ENCODE measurements around the gene SRXN1.

Gene SRXN1

DNA sequence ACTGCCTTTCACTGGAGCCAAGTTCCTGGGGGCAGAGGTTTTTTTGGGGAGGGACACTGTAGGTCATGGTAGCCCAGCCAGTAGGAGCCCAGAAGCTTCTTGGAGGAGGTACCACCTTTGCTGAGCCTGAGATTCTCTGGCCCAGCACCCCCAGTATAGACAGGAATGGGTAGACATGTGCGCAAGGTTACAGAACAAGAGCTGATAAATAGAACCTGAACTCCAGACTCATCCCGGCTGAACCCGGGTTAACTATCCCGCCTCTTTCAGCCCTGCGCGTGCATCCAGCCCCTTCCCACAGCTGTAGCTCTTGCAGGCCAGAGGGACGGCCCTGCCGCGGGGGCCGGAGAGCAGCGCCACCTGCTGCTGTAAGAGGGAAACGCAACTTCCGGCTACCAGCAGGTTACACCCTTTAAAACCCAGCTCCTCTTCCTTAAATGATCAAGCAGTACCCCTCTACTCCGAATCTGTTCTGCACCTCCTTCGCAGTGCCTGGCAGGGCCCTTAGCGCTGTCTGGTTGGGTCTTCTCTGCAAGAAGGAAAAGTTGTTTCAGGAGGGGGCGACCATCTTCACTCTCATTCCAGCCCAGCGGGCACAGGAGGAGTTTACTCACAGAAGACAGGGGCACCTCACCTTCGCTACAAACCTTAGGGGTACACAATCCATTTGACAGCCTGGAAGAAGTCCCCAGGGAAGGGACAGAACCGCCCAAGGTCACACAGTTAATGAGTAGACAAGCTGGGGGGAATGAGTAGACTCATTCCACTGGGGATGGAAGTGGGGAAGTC lies 7.5 kb downstream of the SRXN1 start (continued):
- peak; percentile 30; the same call in 1 of the 2 replicates for TF ChIP-seq SP2 (tag by site-specific recombination; IDR thresholded peaks at IDR 0.05)
- no peak for TF ChIP-seq GLIS2 (tag by site-specific recombination; IDR thresholded peaks at IDR 0.05)
- no peak for TF ChIP-seq ZNF530 (tag by site-specific recombination; IDR thresholded peaks at IDR 0.05; ENCODE audit: low read depth)
- TF ChIP-seq ZNF155 (tag by site-specific recombination; IDR thresholded peaks at IDR 0.05), result no peak
- TF ChIP-seq ZSCAN16 (tag by site-specific recombination; IDR thresholded peaks at IDR 0.05), result no peak
- TF ChIP-seq ZNF423 (tag by site-specific recombination; IDR thresholded peaks at IDR 0.05), result no peak
- TF ChIP-seq ZNF174 (tag by site-specific recombination; IDR thresholded peaks at IDR 0.05), result no peak
- no peak for TF ChIP-seq REPIN1 (tag by site-specific recombination; IDR thresholded peaks at IDR 0.05; ENCODE audit: low read depth)
- TF ChIP-seq ZBTB17 (tag by site-specific recombination; IDR thresholded peaks at IDR 0.05), result peak; percentile 76
- no peak for TF ChIP-seq ZNF776 (tag by site-specific recombination; IDR thresholded peaks at IDR 0.05; ENCODE audit: borderline replicate concordance)
- TF ChIP-seq, protein P1, sequence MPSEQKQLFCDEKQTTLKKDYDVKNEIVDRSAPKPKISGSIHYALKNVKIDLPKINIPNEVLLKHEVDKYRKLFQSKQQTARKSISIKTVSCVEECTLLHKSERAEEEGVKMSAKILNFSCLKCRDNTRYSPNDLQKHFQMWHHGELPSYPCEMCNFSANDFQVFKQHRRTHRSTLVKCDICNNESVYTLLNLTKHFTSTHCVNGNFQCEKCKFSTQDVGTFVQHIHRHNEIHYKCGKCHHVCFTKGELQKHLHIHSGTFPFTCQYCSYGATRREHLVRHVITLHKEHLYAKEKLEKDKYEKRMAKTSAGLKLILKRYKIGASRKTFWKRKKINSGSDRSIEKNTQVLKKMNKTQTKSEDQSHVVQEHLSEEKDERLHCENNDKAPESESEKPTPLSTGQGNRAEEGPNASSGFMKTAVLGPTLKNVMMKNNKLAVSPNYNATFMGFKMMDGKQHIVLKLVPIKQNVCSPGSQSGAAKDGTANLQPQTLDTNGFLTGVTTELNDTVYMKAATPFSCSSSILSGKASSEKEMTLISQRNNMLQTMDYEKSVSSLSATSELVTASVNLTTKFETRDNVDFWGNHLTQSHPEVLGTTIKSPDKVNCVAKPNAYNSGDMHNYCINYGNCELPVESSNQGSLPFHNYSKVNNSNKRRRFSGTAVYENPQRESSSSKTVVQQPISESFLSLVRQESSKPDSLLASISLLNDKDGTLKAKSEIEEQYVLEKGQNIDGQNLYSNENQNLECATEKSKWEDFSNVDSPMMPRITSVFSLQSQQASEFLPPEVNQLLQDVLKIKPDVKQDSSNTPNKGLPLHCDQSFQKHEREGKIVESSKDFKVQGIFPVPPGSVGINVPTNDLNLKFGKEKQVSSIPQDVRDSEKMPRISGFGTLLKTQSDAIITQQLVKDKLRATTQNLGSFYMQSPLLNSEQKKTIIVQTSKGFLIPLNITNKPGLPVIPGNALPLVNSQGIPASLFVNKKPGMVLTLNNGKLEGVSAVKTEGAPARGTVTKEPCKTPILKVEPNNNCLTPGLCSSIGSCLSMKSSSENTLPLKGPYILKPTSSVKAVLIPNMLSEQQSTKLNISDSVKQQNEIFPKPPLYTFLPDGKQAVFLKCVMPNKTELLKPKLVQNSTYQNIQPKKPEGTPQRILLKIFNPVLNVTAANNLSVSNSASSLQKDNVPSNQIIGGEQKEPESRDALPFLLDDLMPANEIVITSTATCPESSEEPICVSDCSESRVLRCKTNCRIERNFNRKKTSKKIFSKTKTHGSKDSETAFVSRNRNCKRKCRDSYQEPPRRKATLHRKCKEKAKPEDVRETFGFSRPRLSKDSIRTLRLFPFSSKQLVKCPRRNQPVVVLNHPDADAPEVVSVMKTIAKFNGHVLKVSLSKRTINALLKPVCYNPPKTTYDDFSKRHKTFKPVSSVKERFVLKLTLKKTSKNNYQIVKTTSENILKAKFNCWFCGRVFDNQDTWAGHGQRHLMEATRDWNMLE (tag by site-specific recombination; conservative IDR thresholded peaks at IDR 0.05; ENCODE audit: low read depth), result no peak
- TF ChIP-seq ZNF521 (tag by site-specific recombination; IDR thresholded peaks at IDR 0.05), result no peak
- TF ChIP-seq, protein P2, sequence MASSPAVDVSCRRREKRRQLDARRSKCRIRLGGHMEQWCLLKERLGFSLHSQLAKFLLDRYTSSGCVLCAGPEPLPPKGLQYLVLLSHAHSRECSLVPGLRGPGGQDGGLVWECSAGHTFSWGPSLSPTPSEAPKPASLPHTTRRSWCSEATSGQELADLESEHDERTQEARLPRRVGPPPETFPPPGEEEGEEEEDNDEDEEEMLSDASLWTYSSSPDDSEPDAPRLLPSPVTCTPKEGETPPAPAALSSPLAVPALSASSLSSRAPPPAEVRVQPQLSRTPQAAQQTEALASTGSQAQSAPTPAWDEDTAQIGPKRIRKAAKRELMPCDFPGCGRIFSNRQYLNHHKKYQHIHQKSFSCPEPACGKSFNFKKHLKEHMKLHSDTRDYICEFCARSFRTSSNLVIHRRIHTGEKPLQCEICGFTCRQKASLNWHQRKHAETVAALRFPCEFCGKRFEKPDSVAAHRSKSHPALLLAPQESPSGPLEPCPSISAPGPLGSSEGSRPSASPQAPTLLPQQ (tag by site-specific recombination; IDR thresholded peaks at IDR 0.05), result peak; percentile 18; the same call in 1 of the 2 replicates
- TF ChIP-seq ZBTB20 (tag by site-specific recombination; IDR thresholded peaks at IDR 0.05), result no peak
- TF ChIP-seq, protein P3, sequence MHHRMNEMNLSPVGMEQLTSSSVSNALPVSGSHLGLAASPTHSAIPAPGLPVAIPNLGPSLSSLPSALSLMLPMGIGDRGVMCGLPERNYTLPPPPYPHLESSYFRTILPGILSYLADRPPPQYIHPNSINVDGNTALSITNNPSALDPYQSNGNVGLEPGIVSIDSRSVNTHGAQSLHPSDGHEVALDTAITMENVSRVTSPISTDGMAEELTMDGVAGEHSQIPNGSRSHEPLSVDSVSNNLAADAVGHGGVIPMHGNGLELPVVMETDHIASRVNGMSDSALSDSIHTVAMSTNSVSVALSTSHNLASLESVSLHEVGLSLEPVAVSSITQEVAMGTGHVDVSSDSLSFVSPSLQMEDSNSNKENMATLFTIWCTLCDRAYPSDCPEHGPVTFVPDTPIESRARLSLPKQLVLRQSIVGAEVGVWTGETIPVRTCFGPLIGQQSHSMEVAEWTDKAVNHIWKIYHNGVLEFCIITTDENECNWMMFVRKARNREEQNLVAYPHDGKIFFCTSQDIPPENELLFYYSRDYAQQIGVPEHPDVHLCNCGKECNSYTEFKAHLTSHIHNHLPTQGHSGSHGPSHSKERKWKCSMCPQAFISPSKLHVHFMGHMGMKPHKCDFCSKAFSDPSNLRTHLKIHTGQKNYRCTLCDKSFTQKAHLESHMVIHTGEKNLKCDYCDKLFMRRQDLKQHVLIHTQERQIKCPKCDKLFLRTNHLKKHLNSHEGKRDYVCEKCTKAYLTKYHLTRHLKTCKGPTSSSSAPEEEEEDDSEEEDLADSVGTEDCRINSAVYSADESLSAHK (tag by site-specific recombination; IDR thresholded peaks at IDR 0.05), result no peak
- no peak for TF ChIP-seq ZNF132 (tag by site-specific recombination; IDR thresholded peaks at IDR 0.05; ENCODE audit: borderline replicate concordance)
- TF ChIP-seq ZNF433 (tag by site-specific recombination; IDR thresholded peaks at IDR 0.05; ENCODE audit: low read depth), result no peak
- TF ChIP-seq BCL11B (tag by site-specific recombination; IDR thresholded peaks at IDR 0.05; ENCODE audit: low read depth), result no peak
- TF ChIP-seq ZNF544 (tag by site-specific recombination; IDR thresholded peaks at IDR 0.05), result no peak
- TF ChIP-seq, protein P4, sequence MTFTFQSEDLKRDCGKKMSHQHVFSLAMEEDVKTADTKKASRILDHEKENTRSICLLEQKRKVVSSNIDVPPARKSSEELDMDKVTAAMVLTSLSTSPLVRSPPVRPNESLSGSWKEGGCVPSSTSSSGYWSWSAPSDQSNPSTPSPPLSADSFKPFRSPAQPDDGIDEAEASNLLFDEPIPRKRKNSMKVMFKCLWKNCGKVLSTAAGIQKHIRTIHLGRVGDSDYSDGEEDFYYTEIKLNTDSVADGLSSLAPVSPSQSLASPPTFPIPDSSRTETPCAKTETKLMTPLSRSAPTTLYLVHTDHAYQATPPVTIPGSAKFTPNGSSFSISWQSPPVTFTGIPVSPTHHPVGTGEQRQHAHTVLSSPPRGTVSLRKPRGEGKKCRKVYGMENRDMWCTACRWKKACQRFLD (tag by site-specific recombination; IDR thresholded peaks at IDR 0.05), result no peak
- TF ChIP-seq SETDB1 (IDR thresholded peaks at IDR 0.05; ENCODE audit: insufficient read length, low read length), result no peak
- TF ChIP-seq MEIS1 (CRISPR knock-in tag; IDR thresholded peaks at IDR 0.05; ENCODE audit: borderline replicate concordance), result no peak
- no peak for TF ChIP-seq FEZF1 (tag by site-specific recombination; IDR thresholded peaks at IDR 0.05)
- TF ChIP-seq, protein P5, sequence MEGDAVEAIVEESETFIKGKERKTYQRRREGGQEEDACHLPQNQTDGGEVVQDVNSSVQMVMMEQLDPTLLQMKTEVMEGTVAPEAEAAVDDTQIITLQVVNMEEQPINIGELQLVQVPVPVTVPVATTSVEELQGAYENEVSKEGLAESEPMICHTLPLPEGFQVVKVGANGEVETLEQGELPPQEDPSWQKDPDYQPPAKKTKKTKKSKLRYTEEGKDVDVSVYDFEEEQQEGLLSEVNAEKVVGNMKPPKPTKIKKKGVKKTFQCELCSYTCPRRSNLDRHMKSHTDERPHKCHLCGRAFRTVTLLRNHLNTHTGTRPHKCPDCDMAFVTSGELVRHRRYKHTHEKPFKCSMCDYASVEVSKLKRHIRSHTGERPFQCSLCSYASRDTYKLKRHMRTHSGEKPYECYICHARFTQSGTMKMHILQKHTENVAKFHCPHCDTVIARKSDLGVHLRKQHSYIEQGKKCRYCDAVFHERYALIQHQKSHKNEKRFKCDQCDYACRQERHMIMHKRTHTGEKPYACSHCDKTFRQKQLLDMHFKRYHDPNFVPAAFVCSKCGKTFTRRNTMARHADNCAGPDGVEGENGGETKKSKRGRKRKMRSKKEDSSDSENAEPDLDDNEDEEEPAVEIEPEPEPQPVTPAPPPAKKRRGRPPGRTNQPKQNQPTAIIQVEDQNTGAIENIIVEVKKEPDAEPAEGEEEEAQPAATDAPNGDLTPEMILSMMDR (tag by site-specific recombination; IDR thresholded peaks at IDR 0.05), result peak; percentile 96
- TF ChIP-seq ZNF175 (tag by site-specific recombination; IDR thresholded peaks at IDR 0.05), result no peak
- TF ChIP-seq, protein P6, sequence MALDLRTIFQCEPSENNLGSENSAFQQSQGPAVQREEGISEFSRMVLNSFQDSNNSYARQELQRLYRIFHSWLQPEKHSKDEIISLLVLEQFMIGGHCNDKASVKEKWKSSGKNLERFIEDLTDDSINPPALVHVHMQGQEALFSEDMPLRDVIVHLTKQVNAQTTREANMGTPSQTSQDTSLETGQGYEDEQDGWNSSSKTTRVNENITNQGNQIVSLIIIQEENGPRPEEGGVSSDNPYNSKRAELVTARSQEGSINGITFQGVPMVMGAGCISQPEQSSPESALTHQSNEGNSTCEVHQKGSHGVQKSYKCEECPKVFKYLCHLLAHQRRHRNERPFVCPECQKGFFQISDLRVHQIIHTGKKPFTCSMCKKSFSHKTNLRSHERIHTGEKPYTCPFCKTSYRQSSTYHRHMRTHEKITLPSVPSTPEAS (tag by site-specific recombination; IDR thresholded peaks at IDR 0.05), result no peak

All from HEK293 (cell line).